Measurements from ENCODE around the gene SHE. TPM values are rescaled to one million over a fixed set of nuclear protein-coding genes. Genes with fewer than 3 reads are reported as not detected.

The SHE gene
- total and polyA plus RNA-seq, 2 donors (not counting 1 experiment from before 2014, with no cell fraction given), result not detected

DNA sequence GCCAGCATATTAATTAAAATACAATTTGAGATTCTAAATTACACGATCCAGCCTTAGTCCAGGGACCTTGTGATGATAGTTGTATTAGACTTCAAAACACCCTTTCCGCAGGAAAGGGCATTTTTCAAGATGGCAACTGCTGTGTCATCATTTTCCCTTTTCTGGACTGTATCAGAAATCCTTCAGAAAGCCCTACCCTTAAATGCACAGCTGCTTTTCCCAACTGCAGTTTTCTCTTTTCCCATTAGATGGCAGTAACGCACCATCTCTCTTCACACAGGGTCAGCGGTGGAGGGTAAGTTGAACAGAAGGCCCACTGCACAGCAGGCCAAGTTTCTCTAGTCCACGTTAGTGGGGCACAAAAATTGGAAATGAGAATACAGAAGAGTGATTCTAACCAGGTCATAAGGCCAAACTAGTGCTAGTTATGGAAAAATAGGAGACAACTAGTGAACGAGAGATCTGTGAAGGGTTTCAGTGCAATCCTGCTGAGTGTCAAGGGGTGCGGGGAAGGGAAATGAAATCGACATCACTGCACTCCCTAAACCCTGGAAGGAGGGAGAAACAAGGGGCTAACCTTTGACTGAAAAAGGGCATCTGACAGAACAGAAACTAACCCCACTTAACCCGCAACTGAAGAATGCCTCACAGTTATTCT lies 22.3 kb downstream of the SHE start:
- no peak overlapping the region for H3K4me3 ChIP-seq (replicated peaks in 1 of 4; ENCODE audit: control extremely low read depth in 1 of 4, insufficient read depth in 1 of 4, low read depth in 3 of 4, low read length in 4 of 4)
- peak overlapping the region; percentile 8 for H3K27ac ChIP-seq (ENCODE audit: insufficient read depth, low read length)
- H2AFZ ChIP-seq (ENCODE audit: low read length), result peak overlapping the region; percentile 32
- no peaks in the 10 kb centered on the region for H3K9me3 ChIP-seq (ENCODE audit: control insufficient read depth, insufficient read depth, low read depth, low read length)
- H4K20me1 ChIP-seq (ENCODE audit: control insufficient read depth, extremely low read depth, insufficient read depth, low read length), result no peaks in the 10 kb centered on the region
- TF ChIP-seq, protein P1, sequence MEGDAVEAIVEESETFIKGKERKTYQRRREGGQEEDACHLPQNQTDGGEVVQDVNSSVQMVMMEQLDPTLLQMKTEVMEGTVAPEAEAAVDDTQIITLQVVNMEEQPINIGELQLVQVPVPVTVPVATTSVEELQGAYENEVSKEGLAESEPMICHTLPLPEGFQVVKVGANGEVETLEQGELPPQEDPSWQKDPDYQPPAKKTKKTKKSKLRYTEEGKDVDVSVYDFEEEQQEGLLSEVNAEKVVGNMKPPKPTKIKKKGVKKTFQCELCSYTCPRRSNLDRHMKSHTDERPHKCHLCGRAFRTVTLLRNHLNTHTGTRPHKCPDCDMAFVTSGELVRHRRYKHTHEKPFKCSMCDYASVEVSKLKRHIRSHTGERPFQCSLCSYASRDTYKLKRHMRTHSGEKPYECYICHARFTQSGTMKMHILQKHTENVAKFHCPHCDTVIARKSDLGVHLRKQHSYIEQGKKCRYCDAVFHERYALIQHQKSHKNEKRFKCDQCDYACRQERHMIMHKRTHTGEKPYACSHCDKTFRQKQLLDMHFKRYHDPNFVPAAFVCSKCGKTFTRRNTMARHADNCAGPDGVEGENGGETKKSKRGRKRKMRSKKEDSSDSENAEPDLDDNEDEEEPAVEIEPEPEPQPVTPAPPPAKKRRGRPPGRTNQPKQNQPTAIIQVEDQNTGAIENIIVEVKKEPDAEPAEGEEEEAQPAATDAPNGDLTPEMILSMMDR (conservative IDR thresholded peaks at IDR 0.05 in 1 of 2, IDR thresholded peaks at IDR 0.05 in 1 of 2; ENCODE audit: low read depth in 1 of 2, low read length in 2 of 2), result peak; percentile 93 to 95
- TF ChIP-seq EZH2 (IDR thresholded peaks at IDR 0.05; ENCODE audit: low read length, missing control alignments), result no peak
- H3K27me3 ChIP-seq (ENCODE audit: control insufficient read depth, insufficient read depth, low read length), result no peaks in the 10 kb centered on the region
- H3K79me2 ChIP-seq (ENCODE audit: control insufficient read depth, insufficient read depth, low read length), result no peaks in the 10 kb centered on the region
- peak overlapping the region; percentile 35 for H3K4me2 ChIP-seq (ENCODE audit: extremely low read depth, insufficient read depth, low read length)
- peak; percentile 68 to 90 for DNase-seq (ENCODE audit: low read depth in 2 of 2)
- peaks cover under 1% of the 10 kb centered on the region for H3K4me1 ChIP-seq (ENCODE audit: control insufficient read depth, extremely low read depth, insufficient read depth, low read length)
- H3K36me3 ChIP-seq (ENCODE audit: control insufficient read depth, insufficient read depth, low read length), result no peaks in the 10 kb centered on the region
- no peak overlapping the region for H3K9ac ChIP-seq (ENCODE audit: insufficient read depth, low read length)

DNA sequence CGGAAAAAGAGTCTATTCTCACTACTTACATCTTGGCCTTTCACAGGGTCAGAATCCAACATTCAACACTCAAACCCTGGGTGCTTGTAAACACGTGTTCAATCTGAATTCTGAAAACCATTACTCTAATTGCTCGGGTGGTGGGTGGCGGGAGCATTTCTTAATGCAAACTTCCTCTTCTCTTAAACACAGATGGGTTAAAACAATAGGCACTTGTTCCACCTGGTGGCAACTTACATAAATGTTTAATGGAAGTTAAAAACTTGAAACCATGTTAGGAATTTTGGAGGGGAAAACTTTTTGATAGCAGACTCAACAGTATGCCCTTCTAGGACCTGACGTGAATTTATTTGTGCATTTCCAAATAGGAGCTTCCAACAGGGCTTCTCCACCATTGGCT lies 23.6 kb downstream of the SHE start:
- H3K4me2 ChIP-seq (ENCODE audit: extremely low read depth, insufficient read depth, low read length), result no peak overlapping the region
- TF ChIP-seq, protein P1 (conservative IDR thresholded peaks at IDR 0.05 in 1 of 2, IDR thresholded peaks at IDR 0.05 in 1 of 2; ENCODE audit: low read depth in 1 of 2, low read length in 2 of 2), result no peak
- no peaks in the 10 kb centered on the region for H4K20me1 ChIP-seq (ENCODE audit: control insufficient read depth, extremely low read depth, insufficient read depth, low read length)
- H2AFZ ChIP-seq (ENCODE audit: low read length), result no peak overlapping the region
- H3K79me2 ChIP-seq (ENCODE audit: control insufficient read depth, insufficient read depth, low read length), result no peaks in the 10 kb centered on the region
- DNase-seq (ENCODE audit: low read depth in 2 of 2), result peak; percentile 19 to 29
- peaks cover 5% of the 10 kb centered on the region for H3K4me1 ChIP-seq (ENCODE audit: control insufficient read depth, extremely low read depth, insufficient read depth, low read length)
- H3K4me3 ChIP-seq (replicated peaks in 1 of 4; ENCODE audit: control extremely low read depth in 1 of 4, insufficient read depth in 1 of 4, low read depth in 3 of 4, low read length in 4 of 4), result no peak overlapping the region
- no peaks in the 10 kb centered on the region for H3K36me3 ChIP-seq (ENCODE audit: control insufficient read depth, insufficient read depth, low read length)
- H3K9ac ChIP-seq (ENCODE audit: insufficient read depth, low read length), result no peak overlapping the region
- no peak overlapping the region for H3K27ac ChIP-seq (ENCODE audit: insufficient read depth, low read length)
- no peaks in the 10 kb centered on the region for H3K9me3 ChIP-seq (ENCODE audit: control insufficient read depth, insufficient read depth, low read depth, low read length)
- H3K27me3 ChIP-seq (ENCODE audit: control insufficient read depth, insufficient read depth, low read length), result no peaks in the 10 kb centered on the region

DNA sequence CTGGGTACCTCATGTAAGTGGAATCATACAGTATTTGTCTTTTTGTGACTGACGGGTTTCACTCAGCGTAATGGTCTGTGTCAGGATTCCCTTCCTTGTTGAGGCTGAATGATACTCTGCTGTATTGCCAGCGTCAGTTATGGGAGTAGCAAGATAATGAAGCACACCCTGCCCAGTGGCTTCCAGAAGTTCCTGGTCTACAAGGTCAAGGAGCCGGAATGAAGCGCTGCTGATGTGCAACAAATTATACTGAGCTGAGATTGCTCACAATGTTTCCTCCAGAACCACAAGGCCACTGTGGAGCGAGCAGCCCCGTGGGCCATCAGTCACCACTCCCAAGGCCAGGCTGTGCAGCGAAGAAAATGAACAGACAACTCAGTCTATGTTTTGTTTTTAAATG lies 24.2 kb downstream of the SHE start:
- no peak for DNase-seq (ENCODE audit: low read depth in 2 of 2)
- H3K4me1 ChIP-seq (ENCODE audit: control insufficient read depth, extremely low read depth, insufficient read depth, low read length), result peaks cover 5% of the 10 kb centered on the region
- H4K20me1 ChIP-seq (ENCODE audit: control insufficient read depth, extremely low read depth, insufficient read depth, low read length), result no peaks in the 10 kb centered on the region
- H3K9ac ChIP-seq (ENCODE audit: insufficient read depth, low read length), result no peak overlapping the region
- H3K4me2 ChIP-seq (ENCODE audit: extremely low read depth, insufficient read depth, low read length), result no peak overlapping the region
- H3K27ac ChIP-seq (ENCODE audit: insufficient read depth, low read length), result no peak overlapping the region
- no peaks in the 10 kb centered on the region for H3K79me2 ChIP-seq (ENCODE audit: control insufficient read depth, insufficient read depth, low read length)
- no peaks in the 10 kb centered on the region for H3K36me3 ChIP-seq (ENCODE audit: control insufficient read depth, insufficient read depth, low read length)
- H3K27me3 ChIP-seq (ENCODE audit: control insufficient read depth, insufficient read depth, low read length), result no peaks in the 10 kb centered on the region
- no peaks in the 10 kb centered on the region for H3K9me3 ChIP-seq (ENCODE audit: control insufficient read depth, insufficient read depth, low read depth, low read length)
- TF ChIP-seq, protein P1 (conservative IDR thresholded peaks at IDR 0.05 in 1 of 2, IDR thresholded peaks at IDR 0.05 in 1 of 2; ENCODE audit: low read depth in 1 of 2, low read length in 2 of 2), result no peak
- no peak for TF ChIP-seq EZH2 (IDR thresholded peaks at IDR 0.05; ENCODE audit: low read length, missing control alignments)
- H3K4me3 ChIP-seq (replicated peaks in 1 of 4; ENCODE audit: control extremely low read depth in 1 of 4, insufficient read depth in 1 of 4, low read depth in 3 of 4, low read length in 4 of 4), result no peak overlapping the region
- H2AFZ ChIP-seq (ENCODE audit: low read length), result no peak overlapping the region

Measured in fibroblast of lung (primary cell).